Measurements from ENCODE around the gene SLC9A9. TPM values are rescaled to one million over a fixed set of nuclear protein-coding genes. Genes with fewer than 3 reads are reported as not detected.

SLC9A9 gene
- total and polyA plus RNA-seq, 4 donors, result 3.3 to 15.0 (median 6.1) TPM

DNA sequence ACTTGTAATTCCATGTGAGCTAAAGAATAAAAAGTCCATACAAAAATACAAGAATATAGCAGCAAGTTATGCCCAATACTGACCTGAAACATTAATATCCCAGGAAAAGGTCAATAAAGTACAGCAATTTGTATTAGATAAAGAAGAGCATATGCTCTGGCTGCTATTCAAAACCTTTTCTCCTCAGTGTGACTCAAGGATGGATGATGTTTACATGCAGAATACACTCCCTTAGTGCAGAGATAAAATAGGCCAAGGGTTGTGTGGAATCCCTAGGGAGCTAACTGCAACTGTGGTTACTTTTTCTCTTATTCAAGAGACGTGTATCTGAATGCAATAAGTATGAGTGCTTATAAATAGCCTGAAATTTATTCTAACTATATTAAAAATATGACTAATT is 78.7 kb downstream of the SLC9A9 start:
- no peak overlapping the region for H3K27ac ChIP-seq (ENCODE audit: low read depth in 1 of 2, low read length in 2 of 2)
- no peaks in the 10 kb centered on the region for H3K4me1 ChIP-seq (ENCODE audit: control insufficient read depth in 4 of 4, insufficient read depth in 4 of 4, low read length in 3 of 4)
- 57% methylated on average over 1 of the region's 1 CpG for WGBS
- no peak overlapping the region for H3K4me3 ChIP-seq (ENCODE audit: low read depth in 1 of 3, low read length in 3 of 3)
- no peaks in the 10 kb centered on the region for H3K36me3 ChIP-seq (ENCODE audit: control insufficient read depth in 4 of 4, insufficient read depth in 3 of 4, low read depth in 1 of 4, low read length in 3 of 4)
- H3K27me3 ChIP-seq (ENCODE audit: control insufficient read depth in 4 of 4, insufficient read depth in 4 of 4, low read length in 3 of 4), result no peaks in the 10 kb centered on the region
- no peak for DNase-seq (ENCODE audit: low spot score)
- no peak overlapping the region for H3K9ac ChIP-seq (ENCODE audit: low read depth in 1 of 2, low read length in 2 of 2)
- H3K9me3 ChIP-seq (ENCODE audit: control insufficient read depth in 4 of 4, low read length in 3 of 4), result no peaks in the 10 kb centered on the region
- TF ChIP-seq FOXA1 (IDR thresholded peaks at IDR 0.05) (no peak), FOXA2 (IDR thresholded peaks at IDR 0.05) (no peak), TAF1 (conservative IDR thresholded peaks at IDR 0.05) (no peak), GABPA (IDR thresholded peaks at IDR 0.05 in 1 of 2, conservative IDR thresholded peaks at IDR 0.05 in 1 of 2) (no peak), JUND (IDR thresholded peaks at IDR 0.05) (no peak), HNF4G (IDR thresholded peaks at IDR 0.05) (no peak), EGR1 (IDR thresholded peaks at IDR 0.05; ENCODE audit: low read depth in 2 of 2) (no peak), NR2F2 (IDR thresholded peaks at IDR 0.05) (no peak)
- TF ChIP-seq, protein P1, sequence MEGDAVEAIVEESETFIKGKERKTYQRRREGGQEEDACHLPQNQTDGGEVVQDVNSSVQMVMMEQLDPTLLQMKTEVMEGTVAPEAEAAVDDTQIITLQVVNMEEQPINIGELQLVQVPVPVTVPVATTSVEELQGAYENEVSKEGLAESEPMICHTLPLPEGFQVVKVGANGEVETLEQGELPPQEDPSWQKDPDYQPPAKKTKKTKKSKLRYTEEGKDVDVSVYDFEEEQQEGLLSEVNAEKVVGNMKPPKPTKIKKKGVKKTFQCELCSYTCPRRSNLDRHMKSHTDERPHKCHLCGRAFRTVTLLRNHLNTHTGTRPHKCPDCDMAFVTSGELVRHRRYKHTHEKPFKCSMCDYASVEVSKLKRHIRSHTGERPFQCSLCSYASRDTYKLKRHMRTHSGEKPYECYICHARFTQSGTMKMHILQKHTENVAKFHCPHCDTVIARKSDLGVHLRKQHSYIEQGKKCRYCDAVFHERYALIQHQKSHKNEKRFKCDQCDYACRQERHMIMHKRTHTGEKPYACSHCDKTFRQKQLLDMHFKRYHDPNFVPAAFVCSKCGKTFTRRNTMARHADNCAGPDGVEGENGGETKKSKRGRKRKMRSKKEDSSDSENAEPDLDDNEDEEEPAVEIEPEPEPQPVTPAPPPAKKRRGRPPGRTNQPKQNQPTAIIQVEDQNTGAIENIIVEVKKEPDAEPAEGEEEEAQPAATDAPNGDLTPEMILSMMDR (IDR thresholded peaks at IDR 0.05; ENCODE audit: low read depth, low read length, missing input control), result no peak
- TF ChIP-seq, protein P2, sequence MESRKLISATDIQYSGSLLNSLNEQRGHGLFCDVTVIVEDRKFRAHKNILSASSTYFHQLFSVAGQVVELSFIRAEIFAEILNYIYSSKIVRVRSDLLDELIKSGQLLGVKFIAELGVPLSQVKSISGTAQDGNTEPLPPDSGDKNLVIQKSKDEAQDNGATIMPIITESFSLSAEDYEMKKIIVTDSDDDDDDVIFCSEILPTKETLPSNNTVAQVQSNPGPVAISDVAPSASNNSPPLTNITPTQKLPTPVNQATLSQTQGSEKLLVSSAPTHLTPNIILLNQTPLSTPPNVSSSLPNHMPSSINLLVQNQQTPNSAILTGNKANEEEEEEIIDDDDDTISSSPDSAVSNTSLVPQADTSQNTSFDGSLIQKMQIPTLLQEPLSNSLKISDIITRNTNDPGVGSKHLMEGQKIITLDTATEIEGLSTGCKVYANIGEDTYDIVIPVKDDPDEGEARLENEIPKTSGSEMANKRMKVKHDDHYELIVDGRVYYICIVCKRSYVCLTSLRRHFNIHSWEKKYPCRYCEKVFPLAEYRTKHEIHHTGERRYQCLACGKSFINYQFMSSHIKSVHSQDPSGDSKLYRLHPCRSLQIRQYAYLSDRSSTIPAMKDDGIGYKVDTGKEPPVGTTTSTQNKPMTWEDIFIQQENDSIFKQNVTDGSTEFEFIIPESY (IDR thresholded peaks at IDR 0.05), result no peak
- TF ChIP-seq, protein P3, sequence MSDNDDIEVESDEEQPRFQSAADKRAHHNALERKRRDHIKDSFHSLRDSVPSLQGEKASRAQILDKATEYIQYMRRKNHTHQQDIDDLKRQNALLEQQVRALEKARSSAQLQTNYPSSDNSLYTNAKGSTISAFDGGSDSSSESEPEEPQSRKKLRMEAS (IDR thresholded peaks at IDR 0.05), result no peak

DNA sequence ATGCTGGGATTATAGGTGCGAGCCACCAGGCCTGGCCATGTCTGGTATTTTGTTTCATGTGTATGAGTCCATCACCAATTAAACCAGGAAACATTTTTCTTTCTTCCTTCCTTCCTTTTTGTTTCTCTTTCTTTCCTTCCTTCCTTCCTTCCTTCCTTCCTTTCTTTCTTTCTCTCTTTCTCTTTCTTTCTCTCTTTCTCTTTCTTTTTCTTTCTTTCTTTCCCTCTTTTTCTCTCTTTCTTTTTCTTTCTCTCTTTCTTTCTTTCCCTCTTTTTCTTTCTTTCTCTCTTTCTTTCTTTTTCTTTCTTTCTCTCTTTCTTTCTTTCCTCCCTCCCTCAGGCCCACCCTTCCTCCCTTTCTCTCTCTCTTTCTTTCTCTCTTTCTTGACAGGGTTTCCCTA is 83.4 kb downstream of the SLC9A9 start:
- WGBS, result 94% methylated on average over 1 of the region's 1 CpG
- no peaks in the 10 kb centered on the region for H3K4me1 ChIP-seq (ENCODE audit: control insufficient read depth in 4 of 4, insufficient read depth in 4 of 4, low read length in 3 of 4)
- DNase-seq (ENCODE audit: low spot score), result no peak
- no peak overlapping the region for H3K9ac ChIP-seq (ENCODE audit: low read depth in 1 of 2, low read length in 2 of 2)
- TF ChIP-seq RAD21 (IDR thresholded peaks at IDR 0.05), result no peak
- no peak for TF ChIP-seq EGR1 (IDR thresholded peaks at IDR 0.05; ENCODE audit: low read depth in 2 of 2)
- no peak for TF ChIP-seq FOXA2 (IDR thresholded peaks at IDR 0.05)
- TF ChIP-seq, protein P4, sequence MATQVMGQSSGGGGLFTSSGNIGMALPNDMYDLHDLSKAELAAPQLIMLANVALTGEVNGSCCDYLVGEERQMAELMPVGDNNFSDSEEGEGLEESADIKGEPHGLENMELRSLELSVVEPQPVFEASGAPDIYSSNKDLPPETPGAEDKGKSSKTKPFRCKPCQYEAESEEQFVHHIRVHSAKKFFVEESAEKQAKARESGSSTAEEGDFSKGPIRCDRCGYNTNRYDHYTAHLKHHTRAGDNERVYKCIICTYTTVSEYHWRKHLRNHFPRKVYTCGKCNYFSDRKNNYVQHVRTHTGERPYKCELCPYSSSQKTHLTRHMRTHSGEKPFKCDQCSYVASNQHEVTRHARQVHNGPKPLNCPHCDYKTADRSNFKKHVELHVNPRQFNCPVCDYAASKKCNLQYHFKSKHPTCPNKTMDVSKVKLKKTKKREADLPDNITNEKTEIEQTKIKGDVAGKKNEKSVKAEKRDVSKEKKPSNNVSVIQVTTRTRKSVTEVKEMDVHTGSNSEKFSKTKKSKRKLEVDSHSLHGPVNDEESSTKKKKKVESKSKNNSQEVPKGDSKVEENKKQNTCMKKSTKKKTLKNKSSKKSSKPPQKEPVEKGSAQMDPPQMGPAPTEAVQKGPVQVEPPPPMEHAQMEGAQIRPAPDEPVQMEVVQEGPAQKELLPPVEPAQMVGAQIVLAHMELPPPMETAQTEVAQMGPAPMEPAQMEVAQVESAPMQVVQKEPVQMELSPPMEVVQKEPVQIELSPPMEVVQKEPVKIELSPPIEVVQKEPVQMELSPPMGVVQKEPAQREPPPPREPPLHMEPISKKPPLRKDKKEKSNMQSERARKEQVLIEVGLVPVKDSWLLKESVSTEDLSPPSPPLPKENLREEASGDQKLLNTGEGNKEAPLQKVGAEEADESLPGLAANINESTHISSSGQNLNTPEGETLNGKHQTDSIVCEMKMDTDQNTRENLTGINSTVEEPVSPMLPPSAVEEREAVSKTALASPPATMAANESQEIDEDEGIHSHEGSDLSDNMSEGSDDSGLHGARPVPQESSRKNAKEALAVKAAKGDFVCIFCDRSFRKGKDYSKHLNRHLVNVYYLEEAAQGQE (IDR thresholded peaks at IDR 0.05), result no peak
- no peak for TF ChIP-seq TAF1 (conservative IDR thresholded peaks at IDR 0.05)
- no peak for TF ChIP-seq FOXA1 (IDR thresholded peaks at IDR 0.05)
- TF ChIP-seq HNF4G (IDR thresholded peaks at IDR 0.05), result no peak
- no peaks in the 10 kb centered on the region for H3K27me3 ChIP-seq (ENCODE audit: control insufficient read depth in 4 of 4, insufficient read depth in 4 of 4, low read length in 3 of 4)
- no peaks in the 10 kb centered on the region for H3K36me3 ChIP-seq (ENCODE audit: control insufficient read depth in 4 of 4, insufficient read depth in 3 of 4, low read depth in 1 of 4, low read length in 3 of 4)
- no peak overlapping the region for H3K27ac ChIP-seq (ENCODE audit: low read depth in 1 of 2, low read length in 2 of 2)
- no peak overlapping the region for H3K4me3 ChIP-seq (ENCODE audit: low read depth in 1 of 3, low read length in 3 of 3)
- no peaks in the 10 kb centered on the region for H3K9me3 ChIP-seq (ENCODE audit: control insufficient read depth in 4 of 4, low read length in 3 of 4)
